ENCODE data around the gene GHRHR.
A peak's percentile ranks its signal among the peaks of the same experiment; 100 is the strongest.

Gene GHRHR

DNA sequence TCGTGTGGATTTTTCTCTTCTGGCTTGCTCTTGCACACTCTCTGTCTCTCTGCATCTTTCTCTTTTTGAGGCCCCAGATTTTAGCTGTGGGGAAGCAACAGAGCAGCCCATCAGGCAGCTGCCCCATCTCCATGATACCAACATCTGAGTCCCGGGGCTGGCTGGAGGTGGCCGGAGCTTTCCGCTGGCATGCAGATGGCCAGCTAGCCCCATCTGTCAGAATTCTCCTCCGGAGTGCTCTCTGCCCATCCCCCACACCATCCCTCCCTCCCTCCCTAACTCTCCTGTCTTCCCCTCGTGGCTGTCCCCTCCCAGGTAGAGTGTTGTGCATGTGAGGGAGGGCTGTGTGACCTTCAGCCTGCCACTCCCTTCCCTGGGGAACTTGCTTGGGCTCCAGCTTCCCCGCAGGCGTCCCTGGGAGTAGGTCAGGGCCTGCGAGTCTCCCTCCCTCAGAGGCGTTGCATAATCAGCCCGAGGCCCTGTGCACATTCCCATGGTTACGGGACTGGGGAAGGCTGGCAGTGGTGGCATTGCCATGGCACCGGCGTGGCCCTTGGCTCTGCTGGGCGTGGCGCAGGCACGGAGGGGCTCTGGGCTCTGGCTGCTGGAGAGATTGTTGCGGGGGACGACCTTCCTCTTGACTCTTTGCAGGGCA, 24.7 kb downstream of the GHRHR start:
- Histone ChIP-seq H3K27ac (replicated peaks) (no peak overlapping the region), H3K27me3 (ENCODE audit: insufficient read depth, poor library complexity, severe bottlenecking) (peaks cover 4% of the 10 kb centered on the region), H3K4me3 (replicated peaks; ENCODE audit: insufficient read depth, low read length) (no peak overlapping the region)
- peak; percentile 18 to 40 for DNase-seq (ENCODE audit: low read depth in 1 of 2, low spot score in 1 of 2)
- TF ChIP-seq SPI1 (IDR thresholded peaks at IDR 0.05; ENCODE audit: borderline replicate concordance, low read depth) (no peak), POLR2AphosphoS5 (IDR thresholded peaks at IDR 0.05; ENCODE audit: low read depth) (no peak), GABPA (IDR thresholded peaks at IDR 0.05; ENCODE audit: low read depth) (no peak)
- TF ChIP-seq, protein P1, sequence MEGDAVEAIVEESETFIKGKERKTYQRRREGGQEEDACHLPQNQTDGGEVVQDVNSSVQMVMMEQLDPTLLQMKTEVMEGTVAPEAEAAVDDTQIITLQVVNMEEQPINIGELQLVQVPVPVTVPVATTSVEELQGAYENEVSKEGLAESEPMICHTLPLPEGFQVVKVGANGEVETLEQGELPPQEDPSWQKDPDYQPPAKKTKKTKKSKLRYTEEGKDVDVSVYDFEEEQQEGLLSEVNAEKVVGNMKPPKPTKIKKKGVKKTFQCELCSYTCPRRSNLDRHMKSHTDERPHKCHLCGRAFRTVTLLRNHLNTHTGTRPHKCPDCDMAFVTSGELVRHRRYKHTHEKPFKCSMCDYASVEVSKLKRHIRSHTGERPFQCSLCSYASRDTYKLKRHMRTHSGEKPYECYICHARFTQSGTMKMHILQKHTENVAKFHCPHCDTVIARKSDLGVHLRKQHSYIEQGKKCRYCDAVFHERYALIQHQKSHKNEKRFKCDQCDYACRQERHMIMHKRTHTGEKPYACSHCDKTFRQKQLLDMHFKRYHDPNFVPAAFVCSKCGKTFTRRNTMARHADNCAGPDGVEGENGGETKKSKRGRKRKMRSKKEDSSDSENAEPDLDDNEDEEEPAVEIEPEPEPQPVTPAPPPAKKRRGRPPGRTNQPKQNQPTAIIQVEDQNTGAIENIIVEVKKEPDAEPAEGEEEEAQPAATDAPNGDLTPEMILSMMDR (IDR thresholded peaks at IDR 0.05; ENCODE audit: insufficient read depth, low read length) = no peak
- TF ChIP-seq, protein P2, sequence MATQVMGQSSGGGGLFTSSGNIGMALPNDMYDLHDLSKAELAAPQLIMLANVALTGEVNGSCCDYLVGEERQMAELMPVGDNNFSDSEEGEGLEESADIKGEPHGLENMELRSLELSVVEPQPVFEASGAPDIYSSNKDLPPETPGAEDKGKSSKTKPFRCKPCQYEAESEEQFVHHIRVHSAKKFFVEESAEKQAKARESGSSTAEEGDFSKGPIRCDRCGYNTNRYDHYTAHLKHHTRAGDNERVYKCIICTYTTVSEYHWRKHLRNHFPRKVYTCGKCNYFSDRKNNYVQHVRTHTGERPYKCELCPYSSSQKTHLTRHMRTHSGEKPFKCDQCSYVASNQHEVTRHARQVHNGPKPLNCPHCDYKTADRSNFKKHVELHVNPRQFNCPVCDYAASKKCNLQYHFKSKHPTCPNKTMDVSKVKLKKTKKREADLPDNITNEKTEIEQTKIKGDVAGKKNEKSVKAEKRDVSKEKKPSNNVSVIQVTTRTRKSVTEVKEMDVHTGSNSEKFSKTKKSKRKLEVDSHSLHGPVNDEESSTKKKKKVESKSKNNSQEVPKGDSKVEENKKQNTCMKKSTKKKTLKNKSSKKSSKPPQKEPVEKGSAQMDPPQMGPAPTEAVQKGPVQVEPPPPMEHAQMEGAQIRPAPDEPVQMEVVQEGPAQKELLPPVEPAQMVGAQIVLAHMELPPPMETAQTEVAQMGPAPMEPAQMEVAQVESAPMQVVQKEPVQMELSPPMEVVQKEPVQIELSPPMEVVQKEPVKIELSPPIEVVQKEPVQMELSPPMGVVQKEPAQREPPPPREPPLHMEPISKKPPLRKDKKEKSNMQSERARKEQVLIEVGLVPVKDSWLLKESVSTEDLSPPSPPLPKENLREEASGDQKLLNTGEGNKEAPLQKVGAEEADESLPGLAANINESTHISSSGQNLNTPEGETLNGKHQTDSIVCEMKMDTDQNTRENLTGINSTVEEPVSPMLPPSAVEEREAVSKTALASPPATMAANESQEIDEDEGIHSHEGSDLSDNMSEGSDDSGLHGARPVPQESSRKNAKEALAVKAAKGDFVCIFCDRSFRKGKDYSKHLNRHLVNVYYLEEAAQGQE (IDR thresholded peaks at IDR 0.05; ENCODE audit: insufficient replicate concordance, low read depth) = no peak

DNA sequence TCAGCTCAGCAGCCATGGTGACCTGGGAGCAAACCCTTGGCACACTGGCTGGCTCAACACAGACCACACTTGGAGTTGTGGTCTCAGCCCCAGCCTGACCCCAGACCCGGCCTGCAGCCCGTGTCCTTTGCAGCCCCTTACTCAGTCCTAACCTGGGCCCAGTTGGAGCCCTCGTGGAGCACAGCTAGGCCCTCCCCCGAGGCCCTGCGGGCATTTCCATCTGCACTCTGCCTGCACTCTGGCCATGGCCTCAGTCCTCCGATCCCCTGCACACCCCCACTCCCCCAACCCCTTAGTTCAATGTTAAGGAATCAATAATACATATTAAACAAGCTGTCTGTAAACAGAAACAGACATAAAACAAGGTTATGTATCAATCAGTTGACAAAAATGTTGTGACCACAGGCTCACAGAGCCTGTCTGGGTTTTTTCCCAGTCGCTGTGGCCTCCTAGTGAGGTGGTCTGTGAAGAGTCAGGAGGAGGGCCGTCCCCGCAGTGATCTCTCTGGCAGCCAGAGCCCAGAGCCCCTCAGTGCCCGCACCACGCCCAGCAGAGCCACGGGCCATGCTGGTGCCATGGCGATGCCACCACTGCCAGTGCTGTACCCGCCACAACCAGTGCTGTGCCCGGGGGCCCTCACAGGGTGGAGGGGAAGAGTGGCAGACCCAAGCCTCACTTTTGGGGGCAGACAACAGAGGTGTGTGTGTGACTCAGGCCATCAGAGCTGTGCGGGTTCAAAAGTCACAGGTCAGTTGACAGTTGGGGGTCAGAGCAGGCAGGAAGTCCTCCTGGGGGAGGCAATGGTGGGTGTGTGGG, 25.5 kb downstream of the GHRHR start:
- peaks cover 4% of the 10 kb centered on the region for H3K27me3 ChIP-seq (ENCODE audit: insufficient read depth, poor library complexity, severe bottlenecking)
- no peak overlapping the region for H3K4me3 ChIP-seq (replicated peaks; ENCODE audit: insufficient read depth, low read length)
- no peak for DNase-seq (ENCODE audit: low read depth in 1 of 2, low spot score in 1 of 2)
- no peak overlapping the region for H3K27ac ChIP-seq (replicated peaks)
- TF ChIP-seq GABPA (IDR thresholded peaks at IDR 0.05; ENCODE audit: low read depth) (no peak), SPI1 (IDR thresholded peaks at IDR 0.05; ENCODE audit: borderline replicate concordance, low read depth) (no peak), POLR2AphosphoS5 (IDR thresholded peaks at IDR 0.05; ENCODE audit: low read depth) (no peak)
- TF ChIP-seq, protein P1 (IDR thresholded peaks at IDR 0.05; ENCODE audit: insufficient read depth, low read length) = no peak
- TF ChIP-seq, protein P2 (IDR thresholded peaks at IDR 0.05; ENCODE audit: insufficient replicate concordance, low read depth) = no peak

DNA sequence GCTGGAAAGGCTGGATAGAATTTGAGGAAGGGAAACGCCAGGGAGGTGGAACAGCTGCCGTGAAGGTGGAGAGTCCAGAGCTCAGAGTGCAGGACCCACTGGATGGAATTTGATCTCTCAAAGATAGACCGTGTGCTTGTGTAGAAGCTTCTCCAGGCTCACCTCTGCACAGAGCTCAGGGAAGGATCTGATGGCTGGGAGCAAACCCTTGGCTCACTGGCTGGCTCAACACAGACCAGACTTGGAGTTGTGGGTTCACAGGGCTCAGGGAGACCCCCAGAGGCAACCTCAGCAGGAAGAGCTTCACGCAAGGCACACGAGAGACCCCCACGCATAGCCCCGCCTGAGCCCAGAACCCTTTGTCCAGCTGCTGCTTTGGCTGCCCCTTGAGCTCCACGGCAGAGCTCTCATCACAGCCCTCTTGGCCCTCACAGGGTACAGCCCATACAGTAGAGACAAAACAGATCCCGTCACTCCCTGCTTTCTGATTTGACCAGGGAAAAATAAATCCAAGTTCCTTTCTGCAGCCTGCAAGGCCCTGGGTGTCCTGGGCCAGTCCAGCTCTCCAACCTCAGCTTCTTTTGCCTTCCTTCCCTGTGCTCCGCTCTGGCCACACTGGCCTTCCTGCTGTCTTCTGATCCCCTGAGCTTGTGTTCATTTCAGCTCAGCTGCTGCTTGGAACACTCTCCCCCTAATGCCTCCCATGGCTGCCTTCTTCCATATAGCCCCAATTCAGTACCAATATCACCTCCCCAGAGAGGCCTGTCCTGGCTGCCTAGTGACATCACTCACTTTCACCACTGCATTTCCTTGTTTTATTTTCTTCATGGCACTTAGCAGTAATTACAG, 26.3 kb downstream of the GHRHR start:
- no peak overlapping the region for H3K4me3 ChIP-seq (replicated peaks; ENCODE audit: insufficient read depth, low read length)
- TF ChIP-seq, protein P2 (IDR thresholded peaks at IDR 0.05; ENCODE audit: insufficient replicate concordance, low read depth) = no peak
- TF ChIP-seq POLR2AphosphoS5 (IDR thresholded peaks at IDR 0.05; ENCODE audit: low read depth) = no peak
- TF ChIP-seq, protein P1 (IDR thresholded peaks at IDR 0.05; ENCODE audit: insufficient read depth, low read length) = no peak
- no peak for TF ChIP-seq GABPA (IDR thresholded peaks at IDR 0.05; ENCODE audit: low read depth)
- no peak for TF ChIP-seq SPI1 (IDR thresholded peaks at IDR 0.05; ENCODE audit: borderline replicate concordance, low read depth)
- H3K27me3 ChIP-seq (ENCODE audit: insufficient read depth, poor library complexity, severe bottlenecking) = peaks cover 4% of the 10 kb centered on the region
- DNase-seq (ENCODE audit: low read depth in 1 of 2, low spot score in 1 of 2) = no peak
- no peak overlapping the region for H3K27ac ChIP-seq (replicated peaks)
